ENCODE data around the gene ADRA2B.
"Not testable (repeated sequence)": the region's sequence is repeated elsewhere in the genome, so short reads cannot be mapped to it uniquely, and the experiment has no call there.

ADRA2B gene

DNA sequence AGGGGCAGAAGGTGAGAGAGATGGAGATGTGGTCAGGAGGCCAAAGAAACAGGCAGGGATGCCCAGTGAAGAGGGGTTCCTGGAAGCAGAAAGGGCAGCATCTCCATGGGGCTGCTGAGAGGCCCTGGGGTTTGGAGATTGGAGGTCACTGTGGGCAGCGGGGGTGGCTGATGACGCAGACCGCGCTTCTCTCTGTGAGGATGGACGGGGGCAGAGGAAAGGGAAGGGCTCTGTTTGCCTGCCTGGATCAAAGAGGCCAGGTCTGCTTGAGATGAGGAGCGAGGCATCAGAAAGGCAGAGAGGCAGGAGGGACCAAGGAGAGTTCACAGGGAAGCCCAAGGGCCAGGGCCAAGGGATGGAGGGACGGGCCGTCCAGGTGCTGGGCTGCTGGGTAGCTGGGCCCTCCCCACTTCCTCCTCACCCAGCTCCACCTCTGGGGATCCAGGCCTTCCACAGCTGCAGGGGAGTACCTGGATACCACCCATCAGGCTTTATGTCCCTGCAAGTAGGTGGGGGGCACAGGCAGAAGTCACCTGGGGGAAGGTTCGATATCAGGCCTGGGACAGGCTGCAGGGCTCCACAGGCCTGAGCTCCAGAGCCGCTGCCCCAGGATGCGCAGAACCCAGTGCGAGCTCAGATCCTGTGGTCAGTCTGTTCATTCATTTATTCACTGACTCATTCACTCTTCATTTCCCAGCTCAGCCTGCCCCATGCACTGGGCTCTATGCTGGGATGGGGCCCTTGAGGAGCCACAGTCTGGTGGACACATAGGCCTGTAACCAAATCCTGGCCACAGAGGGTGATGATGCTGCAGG lies 30.6 kb downstream of the ADRA2B start:
- DNase-seq, result no peak

DNA sequence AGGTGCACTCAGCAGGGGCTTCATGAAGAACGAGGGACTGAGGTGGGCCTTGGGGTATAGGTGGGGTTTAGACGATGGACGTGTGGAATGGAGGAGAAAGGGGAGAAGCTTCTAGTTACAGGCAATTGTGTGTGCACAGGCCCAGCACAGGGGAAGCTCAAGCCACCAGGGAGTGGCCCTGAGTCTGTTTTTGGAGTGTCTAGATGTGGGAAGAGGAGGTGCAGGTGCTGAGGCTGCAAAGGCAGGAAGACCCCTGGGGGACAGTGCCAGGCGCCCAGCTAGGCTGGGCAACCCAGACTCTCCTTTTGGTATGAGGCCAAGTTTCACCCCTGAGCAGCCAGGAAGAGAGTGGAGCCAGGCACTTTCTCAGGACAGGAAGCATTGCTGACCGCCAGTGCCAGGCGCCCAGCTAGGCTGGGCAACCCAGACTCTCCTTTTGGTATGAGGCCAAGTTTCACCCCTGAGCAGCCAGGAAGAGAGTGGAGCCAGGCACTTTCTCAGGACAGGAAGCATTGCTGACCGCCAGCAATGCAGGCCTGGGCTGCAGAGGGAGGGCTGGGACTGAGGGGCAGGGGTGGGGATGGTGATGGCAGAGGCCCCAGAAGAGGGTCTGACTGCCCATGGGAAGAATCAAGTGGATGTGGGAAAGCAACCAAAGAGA lies 31.4 kb downstream of the ADRA2B start:
- DNase-seq, result not testable (repeated sequence)

DNA sequence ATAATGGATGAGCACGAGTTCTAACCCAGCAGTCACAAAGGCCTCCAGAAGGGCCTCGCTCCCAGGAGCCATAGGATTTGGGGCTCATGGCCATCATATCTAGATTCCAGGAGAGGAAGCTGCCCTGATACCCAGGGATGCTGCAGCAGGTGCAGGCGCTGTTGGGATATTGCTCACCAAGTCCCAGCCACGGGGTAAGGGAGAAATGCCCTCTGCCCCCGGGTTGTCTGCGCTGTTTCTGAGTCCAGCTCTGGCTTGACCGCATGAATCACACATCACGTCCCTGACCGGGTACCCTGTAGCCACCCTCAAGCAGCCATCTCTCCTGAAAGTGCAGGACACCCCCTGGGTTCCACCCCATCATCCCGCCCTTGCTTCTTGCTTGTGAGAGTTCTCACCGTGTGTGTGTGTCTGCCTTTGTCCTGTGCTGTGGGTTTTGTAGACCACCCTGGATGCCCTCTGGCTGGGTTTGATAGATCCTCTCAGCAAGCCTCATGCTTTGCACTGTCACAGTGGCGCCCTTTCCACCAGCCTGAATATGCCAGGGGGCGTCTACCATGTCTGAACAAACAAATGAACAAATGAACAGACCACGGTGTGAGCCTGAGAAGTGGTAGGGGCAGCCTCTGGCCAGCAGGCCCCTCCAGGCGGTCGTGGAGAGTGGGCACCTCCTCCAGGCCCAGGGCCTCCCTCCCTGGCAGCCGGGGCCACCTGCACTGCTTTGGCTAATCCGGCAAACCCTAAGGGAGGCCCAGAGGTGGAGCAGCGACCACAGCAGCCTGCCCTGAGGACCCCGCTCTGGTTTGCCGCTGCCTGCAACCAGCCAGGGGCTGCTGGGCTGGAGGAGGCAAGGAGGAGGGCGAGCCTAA lies 32.1 kb downstream of the ADRA2B start:
- DNase-seq, result no peak

DNA sequence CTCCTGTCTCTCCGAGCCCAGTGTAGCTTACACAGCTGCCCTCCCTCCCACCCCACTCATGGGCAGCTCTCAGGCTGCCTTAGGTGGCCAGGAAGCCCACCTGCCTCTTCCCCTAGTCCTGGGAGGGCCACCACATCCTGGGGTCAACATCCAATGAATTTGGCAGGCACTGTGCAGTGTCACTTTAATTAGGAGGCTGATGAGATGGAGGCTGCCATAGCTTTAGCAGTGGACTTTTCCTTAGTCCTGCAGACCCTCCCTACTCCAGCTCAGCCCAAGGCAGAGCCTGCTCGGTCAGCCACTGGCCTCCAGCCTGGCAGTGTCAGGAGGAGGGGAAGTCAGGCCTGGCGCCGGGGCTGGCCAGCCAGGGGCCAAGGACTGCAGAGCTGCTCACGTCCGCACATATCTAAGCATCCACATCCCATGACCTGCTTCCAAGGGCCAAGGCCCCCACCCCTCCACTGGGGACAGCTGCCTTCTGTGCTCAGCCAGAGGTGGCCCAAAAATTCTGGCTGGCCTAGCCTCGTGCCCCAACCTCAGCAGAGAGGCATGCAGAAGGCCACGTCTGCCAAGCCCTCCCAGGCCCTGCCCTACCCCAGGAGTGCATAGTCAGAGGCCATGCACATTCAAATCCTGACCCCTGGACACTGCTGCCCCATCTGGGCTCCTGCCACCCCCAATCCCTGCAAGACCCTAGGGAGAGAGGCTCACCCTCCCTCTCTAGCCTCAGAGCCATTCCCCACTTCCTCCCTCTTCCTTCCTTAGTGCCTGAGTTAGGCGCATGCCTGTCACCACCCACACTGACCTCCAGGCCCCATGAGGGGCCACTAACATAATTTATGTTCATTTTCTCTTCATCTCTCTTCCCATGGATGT lies 33.1 kb downstream of the ADRA2B start:
- DNase-seq, result no peak

DNA sequence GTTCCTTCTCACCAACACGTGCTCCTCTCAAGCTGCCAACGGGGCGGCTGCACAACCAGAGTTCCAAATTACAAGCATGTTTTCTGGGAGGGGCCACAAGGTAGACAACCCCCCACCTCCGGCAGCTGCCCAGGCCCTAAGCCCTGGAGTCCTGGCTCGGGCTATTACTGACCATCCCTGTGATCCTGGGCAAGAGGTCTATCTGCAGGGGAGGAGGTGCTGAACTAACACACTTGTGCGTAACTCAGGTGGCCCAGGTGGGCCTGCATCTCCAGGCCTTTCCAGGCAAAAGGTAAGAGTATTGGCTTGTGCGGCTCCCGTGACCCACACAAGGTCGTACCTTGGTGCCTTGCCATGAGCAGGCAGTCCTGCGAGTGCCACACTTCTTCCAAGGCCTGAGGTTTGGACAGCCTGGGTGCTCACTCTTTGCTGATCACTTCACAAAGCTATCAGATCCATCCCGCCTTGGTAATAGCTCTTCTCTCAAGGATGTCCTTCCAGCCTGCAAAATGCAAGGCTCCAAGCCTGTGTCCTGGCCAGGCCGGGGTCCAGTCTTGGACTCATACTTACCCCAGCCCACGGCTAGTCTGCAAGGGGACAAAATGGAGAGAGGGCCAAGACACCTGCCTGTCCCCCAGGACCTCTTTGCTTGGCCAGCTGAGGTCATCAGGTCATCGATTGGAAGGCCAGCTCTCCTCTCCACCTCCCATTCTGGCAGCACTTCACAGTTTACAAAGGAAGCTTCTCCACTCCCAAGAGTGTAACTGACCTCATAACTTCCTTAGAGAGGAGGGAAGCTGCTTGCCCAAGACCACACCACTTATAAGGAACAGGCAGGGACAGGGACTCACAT lies 33.9 kb downstream of the ADRA2B start:
- DNase-seq, result no peak

DNA sequence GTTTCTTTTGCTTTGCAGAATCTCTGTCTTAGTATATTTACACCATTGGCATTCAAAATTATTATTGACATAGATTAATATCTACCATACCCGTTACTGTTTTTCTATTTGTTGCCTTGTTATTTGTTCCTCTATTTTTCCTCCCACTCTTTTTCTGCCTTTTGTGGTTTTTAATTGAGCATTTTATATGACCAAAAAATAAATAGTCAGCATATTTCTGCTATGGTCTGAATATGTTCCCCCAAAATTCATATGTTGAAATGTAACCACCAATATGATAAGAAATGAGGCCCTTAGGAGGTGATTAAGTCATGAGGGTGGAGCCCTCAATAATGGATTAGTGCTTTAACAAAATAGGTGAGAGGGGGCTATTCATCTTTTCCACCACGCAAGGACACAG lies 35.3 kb downstream of the ADRA2B start:
- DNase-seq, result no peak

DNA sequence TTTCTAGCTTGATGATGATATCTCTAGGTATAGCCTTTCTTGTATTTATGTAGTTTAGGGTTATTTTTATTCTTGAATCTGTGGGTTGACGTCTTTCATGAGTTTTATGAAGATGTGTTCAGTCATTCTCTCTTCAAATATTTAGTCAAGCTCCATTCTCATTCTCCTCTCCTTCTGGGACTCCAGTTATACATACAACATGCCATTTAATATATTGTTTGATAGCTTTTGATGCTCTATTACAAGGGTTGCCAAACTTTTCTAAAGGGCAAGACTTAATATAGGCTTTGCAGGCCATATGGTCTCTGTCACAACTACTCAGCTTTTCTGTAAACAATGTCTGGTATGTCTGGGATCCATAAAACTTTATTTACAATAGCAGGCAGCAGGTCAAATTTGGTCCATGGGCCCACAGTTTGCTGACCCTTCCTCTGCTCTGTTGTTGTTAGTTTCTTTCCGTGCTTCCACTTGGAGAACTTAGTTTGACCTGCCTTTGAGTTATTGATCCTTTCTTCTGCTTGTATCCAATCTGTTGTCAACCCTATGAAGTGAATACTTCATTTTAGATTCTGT lies 41.1 kb downstream of the ADRA2B start:
- no peak for DNase-seq

DNA sequence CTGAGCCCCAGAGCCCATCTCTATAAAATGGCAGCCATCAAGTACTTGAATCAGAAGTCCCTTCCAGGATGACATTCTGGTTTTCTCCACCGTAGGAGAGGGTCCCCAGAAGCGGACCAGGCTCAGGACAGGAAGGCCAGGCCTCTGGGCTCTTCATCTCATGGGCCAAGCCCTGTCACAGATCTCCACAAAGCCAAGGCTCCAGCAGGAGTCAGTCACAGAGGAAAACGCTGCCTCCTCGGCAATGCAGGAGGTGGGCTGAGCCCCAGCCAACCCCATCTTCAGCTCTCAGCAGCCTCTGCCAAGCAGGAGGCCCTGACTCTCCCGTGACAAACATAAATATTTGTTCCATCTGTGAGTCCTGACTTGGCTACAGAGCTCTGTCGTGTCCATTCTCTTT lies 42.2 kb downstream of the ADRA2B start:
- no peak for DNase-seq

DNA sequence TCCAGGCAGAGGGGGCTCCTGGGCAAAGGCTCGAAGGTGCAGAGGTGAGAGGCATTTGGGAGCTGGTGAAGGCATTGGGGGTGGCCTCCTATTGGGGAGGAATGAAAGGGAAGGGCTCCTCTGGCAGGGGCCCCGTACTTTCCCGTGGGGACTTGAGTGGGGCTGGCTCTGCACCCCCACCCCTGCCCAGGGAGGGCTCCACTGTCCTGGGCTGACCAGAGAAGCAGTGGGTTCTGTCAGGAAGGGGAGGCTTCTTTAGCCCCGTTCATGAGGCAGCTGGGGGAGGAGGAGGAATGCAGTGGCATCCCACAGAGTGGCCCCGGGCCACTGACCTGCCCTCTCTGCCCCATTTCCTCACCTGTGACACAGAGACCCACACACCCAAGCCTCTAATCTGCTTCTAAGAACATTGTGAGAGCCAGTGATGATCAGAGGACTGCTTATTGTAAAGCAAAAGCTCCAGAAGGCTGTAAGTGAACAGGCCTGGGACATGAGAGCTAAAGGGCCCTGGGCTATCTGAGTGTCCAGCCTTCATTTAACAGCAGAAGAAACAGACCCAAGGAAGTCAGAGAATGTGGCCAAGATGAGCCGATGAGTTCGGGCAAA lies 43.1 kb downstream of the ADRA2B start:
- no peak for DNase-seq

DNA sequence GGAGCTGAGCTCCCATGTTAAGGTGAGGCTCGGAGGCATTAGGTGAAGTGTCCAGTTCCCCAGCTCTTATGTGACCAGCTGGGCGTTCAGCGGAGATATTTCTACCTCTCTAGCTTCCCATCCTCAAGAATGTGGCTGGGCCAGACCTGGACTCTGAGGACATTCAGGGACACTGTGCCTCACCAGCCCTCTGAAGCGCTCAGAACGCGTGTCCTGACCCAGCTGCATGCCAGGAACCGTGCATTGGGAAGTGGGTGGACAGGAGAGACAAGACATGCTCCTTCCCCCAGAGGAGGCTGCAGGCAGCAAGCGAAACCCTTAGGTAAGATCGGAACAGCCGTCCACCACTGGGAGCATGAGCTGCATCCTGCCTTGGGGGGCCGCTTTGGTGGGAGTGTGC lies 43.6 kb downstream of the ADRA2B start:
- no peak for DNase-seq

DNA sequence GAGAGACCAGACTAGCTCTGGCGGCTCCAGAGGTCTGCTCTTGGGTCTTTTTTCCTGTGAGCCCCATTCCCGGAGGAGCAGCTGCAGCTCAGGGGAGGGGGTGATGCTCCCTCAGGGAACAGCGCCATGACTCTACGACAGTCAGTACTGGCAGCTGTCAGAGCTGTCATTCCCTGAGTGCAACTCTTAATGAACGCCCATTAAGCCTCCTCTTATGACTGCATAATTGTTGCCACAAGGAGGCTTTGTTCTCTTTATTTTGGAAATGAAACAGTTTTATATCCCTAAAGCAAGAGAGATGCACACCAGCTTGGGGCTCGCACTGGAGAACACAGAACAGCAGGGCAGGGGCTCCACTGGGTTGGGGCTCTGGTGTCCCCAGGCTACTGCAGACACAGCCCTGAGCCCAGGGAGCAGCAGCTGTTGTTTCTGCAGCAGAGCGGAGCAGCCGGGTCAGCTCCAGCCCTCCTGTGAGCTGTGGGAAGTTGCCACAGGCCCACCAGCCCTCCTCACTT lies 44.3 kb downstream of the ADRA2B start:
- not testable (repeated sequence) for DNase-seq

DNA sequence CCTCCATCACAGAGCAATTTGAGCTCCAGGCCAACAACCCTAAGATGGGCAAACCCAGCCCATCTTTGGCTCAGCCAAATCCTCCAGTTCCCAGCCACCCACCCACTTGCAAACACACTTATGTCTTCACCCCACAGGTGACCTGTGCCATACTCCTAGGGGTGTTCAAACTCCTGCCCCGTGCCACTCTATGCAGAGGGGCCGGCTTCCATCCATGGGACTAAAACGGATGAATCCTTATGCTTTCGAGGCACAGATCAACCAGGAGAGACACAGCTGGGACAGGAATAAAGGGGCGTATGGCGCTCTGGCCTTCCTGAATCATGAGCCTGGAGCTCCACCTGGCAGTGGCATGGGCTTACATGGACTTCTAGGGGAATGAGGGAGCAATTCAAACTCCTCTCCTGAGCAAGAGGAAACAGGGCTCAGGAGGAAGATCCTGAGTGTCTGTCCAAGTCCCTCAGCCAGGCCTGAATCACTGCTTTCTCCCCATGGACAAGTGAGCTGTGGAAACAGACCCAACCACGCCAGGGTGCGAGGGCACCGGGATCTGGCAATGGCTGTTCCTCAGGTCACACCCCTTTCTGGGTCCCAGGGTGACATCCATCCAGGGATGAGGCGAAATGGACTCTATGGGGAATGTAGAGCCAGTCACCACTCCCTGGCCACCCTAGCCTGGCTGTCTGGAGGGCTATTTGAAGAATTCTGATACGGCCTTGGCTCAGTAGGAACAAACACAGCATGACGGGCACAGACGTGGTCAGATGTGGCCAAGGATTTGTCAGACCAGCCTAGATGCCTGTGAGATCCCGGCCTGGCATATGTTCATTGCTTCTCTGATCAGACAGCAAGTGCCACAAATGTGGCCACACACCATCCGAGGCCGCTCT lies 45.0 kb downstream of the ADRA2B start:
- not testable (repeated sequence) for DNase-seq

DNA sequence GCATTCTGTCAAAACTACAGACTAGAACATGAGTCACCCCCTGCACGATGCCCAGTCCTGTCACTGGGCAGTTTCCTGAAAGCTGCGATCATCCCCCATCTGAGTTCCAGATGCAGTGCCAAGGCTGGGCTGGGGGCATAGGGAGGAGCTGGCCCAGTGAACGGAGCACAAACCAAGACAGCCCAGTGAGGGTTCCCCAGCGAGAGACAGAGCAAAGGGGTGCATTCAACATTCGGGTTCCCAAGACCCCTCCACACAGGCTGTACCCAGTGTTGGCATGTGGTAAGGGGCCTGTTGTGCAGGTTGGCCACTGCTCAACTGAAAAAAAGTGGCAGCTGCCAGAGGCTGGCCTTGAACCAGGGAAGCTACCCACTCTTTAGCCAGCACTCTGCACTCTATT lies 46.0 kb downstream of the ADRA2B start:
- not testable (repeated sequence) for DNase-seq

DNA sequence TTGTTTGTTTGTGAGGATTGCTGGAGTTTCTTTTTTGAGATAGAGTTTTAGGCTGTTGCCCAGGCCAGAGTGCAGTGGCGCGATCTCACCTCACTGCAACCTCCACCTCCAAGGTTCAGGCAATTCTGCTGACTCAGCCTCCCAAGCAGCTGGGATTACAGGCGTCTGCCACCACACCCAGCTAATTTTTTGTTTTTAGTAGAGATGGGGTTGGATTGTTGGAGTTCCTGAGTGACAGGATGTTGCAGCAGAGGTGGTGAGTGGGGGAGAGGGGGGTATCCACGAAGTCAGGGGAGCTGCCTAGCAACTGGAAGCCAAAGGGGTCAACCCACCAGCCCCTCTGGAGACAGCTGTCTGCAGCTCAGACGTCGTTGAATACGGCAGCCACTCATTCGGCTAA lies 46.5 kb downstream of the ADRA2B start:
- not testable (repeated sequence) for DNase-seq

DNA sequence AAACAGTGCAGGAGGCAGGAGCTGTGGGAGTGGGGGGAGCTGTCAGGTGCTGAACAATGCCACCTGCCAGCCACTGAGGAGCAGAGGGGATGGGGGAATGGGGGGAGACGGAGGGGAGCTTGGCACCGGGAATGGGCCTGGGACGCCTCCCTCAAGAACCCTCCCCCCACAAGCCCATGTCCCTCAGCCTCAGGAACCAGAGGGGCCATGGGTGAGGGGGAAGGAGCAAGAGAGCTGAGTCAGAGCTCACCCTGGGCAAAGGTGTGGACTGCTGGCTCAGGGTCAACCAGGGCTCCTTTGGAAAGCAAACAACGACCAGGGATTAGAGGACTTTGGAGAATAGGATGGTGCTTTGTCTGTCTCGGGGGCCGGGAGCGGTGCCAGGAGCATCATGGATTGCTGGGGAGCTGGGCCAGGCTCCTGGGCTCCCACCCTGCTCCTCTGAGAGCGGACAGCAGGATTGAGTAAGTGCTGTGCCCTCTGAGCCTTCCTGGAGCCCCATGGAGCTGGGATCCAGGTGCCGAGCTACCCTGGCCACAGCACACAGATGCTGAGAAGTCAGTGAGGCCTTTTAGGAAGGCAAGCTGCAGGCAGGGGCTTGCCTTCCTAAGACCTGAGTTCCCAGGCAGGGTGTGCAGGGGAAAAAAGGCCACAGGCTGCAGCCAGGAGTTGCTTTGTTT lies 48.3 kb downstream of the ADRA2B start:
- DNase-seq, result not testable (repeated sequence)

DNA sequence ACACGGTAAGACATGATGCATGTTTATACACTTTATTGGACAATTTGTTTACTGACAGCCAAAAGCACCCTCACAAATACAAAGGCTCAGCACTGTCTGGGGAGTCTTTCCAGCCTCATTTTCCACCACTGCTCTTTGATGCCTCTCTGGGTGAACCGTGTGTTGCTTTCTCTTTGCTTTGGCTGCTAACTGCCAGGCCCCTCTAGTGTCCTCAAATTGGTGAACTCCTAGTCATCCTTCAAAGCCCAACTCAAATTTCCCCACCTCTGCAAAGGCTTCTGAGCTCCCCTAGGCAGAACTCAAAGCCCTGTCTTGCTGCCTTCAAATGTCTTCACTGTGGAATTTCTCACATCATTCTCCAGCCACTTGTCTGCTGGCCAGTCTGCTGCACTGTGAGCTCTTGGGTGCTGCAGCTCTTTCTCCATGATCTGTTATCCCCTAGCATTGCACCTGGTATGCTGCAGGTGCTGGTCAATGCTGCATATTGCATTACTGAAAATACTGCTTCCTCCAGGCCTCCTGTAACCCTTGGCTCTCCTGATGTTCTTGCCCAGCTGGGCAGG lies 49.2 kb downstream of the ADRA2B start:
- DNase-seq, result not testable (repeated sequence)

DNA sequence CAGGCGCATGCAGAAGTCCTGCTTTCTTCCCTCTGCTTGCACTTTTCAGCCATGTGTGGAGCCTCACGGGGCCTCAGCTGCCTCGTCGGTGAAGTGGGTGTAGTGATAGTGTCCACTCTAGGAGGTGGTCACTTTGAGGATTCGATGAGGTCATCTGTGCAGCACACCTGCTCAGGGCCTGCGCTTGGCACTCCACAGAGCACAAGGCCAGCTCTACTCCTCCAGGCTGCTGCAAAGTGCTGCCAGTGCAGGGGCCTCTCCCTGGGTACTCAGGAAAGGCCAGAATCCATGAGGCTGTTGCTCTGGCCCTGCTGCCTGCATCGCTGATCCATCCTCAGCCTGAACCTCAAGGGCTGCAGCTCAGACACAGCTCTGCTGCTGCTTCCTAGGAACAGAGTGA lies 49.9 kb downstream of the ADRA2B start:
- not testable (repeated sequence) for DNase-seq

DNA sequence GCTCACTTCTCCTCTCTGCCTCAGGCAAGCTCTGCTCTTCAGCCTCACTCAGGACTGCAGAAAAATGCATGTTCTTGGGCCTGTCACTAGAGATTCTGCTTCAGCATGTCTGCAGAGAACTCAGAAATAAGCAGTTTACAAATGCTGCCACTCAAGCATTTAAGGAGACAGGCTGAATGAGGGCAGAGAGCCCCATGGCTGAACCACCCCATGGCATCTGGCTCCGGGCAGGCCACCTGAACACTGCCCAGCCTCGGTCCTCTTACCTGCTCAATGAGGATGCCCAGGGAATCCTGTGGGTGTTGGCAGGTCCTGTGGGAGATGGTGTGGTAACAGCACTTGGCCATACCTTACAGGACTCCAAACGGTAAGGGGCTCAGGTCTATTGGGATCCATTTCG lies 50.4 kb downstream of the ADRA2B start:
- not testable (repeated sequence) for DNase-seq
